ENCODE results near the gene PREX1. TPM values are rescaled to one million over a fixed set of nuclear protein-coding genes. Genes with fewer than 3 reads are reported as not detected.
"Not testable (repeated sequence)": the region's sequence is repeated elsewhere in the genome, so short reads cannot be mapped to it uniquely, and the experiment has no call there.

The PREX1 gene
- total RNA-seq, 1 experiment from 2014 or later, result not detected

GRCh38 chr20:48814633-48815032 is 13.2 kb downstream of the PREX1 start:
- Mint-ChIP-seq H3K27me3 (ENCODE audit: insufficient read depth, unreplicated experiment) (peaks cover 21% of the 10 kb centered on the region), H3K4me3 (ENCODE audit: unreplicated experiment) (no peak overlapping the region), H3K9me3 (ENCODE audit: unreplicated experiment) (no peaks in the 10 kb centered on the region), H3K4me1 (ENCODE audit: insufficient read depth, unreplicated experiment) (no peaks in the 10 kb centered on the region), H3K27ac (ENCODE audit: low read depth, unreplicated experiment) (no peak overlapping the region), H3K36me3 (ENCODE audit: insufficient read depth, unreplicated experiment) (no peaks in the 10 kb centered on the region)
- no TSS peak for BruUV-seq (replicated peaks)
- CTCF ChIA-PET, result no interaction called here
- TF ChIP-seq CTCF (IDR thresholded peaks at IDR 0.05; ENCODE audit: unreplicated experiment), result no peak
- DNase-seq (ENCODE audit: unreplicated experiment), result no peak
- POLR2A ChIA-PET, result interaction anchor here (0.7 kb wide), 1 partner anchor 1081 kb away, joined by 3 read pairs; no protein-coding TSS in a partner anchor
- intact Hi-C loops (cut with micrococcal nuclease), result no loop called here

- no peak overlapping the region for H3K4me3 Mint-ChIP-seq (ENCODE audit: unreplicated experiment)
- ChIA-PET CTCF (interaction anchor here (0.6 kb wide), 2 partner anchors 18 to 26 kb away, joined by 3 read pairs; no protein-coding TSS in a partner anchor), POLR2A (interaction anchor here (0.7 kb wide), 1 partner anchor 1082 kb away, joined by 3 read pairs; no protein-coding TSS in a partner anchor)
- no peaks in the 10 kb centered on the region for H3K36me3 Mint-ChIP-seq (ENCODE audit: insufficient read depth, unreplicated experiment)
- no peak for TF ChIP-seq CTCF (IDR thresholded peaks at IDR 0.05; ENCODE audit: unreplicated experiment)
- no TSS peak for BruUV-seq (replicated peaks)
- no peak overlapping the region for H3K27ac Mint-ChIP-seq (ENCODE audit: low read depth, unreplicated experiment)
- intact Hi-C loops (cut with micrococcal nuclease), result no loop called here
- peaks cover 16% of the 10 kb centered on the region for H3K27me3 Mint-ChIP-seq (ENCODE audit: insufficient read depth, unreplicated experiment)
- DNase-seq (ENCODE audit: unreplicated experiment), result no peak
- no peaks in the 10 kb centered on the region for H3K9me3 Mint-ChIP-seq (ENCODE audit: unreplicated experiment)
- H3K4me1 Mint-ChIP-seq (ENCODE audit: insufficient read depth, unreplicated experiment), result no peaks in the 10 kb centered on the region
Measured at GRCh38 chr20:48813930-48814546, 13.8 kb downstream of the PREX1 start.

GRCh38 chr20:48813446-48813747 is 14.4 kb downstream of the PREX1 start:
- TF ChIP-seq CTCF (IDR thresholded peaks at IDR 0.05; ENCODE audit: unreplicated experiment), result no peak
- ChIA-PET POLR2A (no interaction called here), CTCF (no interaction called here)
- intact Hi-C loops (cut with micrococcal nuclease), result no loop called here
- BruUV-seq (replicated peaks), result no TSS peak
- Mint-ChIP-seq H3K27ac (ENCODE audit: low read depth, unreplicated experiment) (no peak overlapping the region), H3K4me3 (ENCODE audit: unreplicated experiment) (no peak overlapping the region), H3K4me1 (ENCODE audit: insufficient read depth, unreplicated experiment) (no peaks in the 10 kb centered on the region), H3K9me3 (ENCODE audit: unreplicated experiment) (no peaks in the 10 kb centered on the region), H3K36me3 (ENCODE audit: insufficient read depth, unreplicated experiment) (no peaks in the 10 kb centered on the region), H3K27me3 (ENCODE audit: insufficient read depth, unreplicated experiment) (peaks cover 19% of the 10 kb centered on the region)
- no peak for DNase-seq (ENCODE audit: unreplicated experiment)

GRCh38 chr20:48812600-48813445 is 15.0 kb downstream of the PREX1 start:
- intact Hi-C loops (cut with micrococcal nuclease), result no loop called here

GRCh38 chr20:48812114-48812513 is 15.7 kb downstream of the PREX1 start:
- H3K27me3 Mint-ChIP-seq (ENCODE audit: insufficient read depth, unreplicated experiment), result peaks cover 32% of the 10 kb centered on the region
- H3K4me3 Mint-ChIP-seq (ENCODE audit: unreplicated experiment); DNase-seq (ENCODE audit: unreplicated experiment); intact Hi-C loops (cut with micrococcal nuclease); H3K36me3 Mint-ChIP-seq (ENCODE audit: insufficient read depth, unreplicated experiment); H3K9me3 Mint-ChIP-seq (ENCODE audit: unreplicated experiment); H3K4me1 Mint-ChIP-seq (ENCODE audit: insufficient read depth, unreplicated experiment); H3K27ac Mint-ChIP-seq (ENCODE audit: low read depth, unreplicated experiment); BruUV-seq (replicated peaks): not testable (repeated sequence)
- ChIA-PET POLR2A (interaction anchor here (0.6 to 0.7 kb wide), 2 partner anchors 11 to 509 kb away, joined by 3 read pairs; no protein-coding TSS in a partner anchor), CTCF (interaction anchor here (1.2 kb wide), 1 partner anchor 155 kb away, joined by 6 read pairs; no protein-coding TSS in a partner anchor)

More at GRCh38 chr20:48812600-48813445, 15.0 kb downstream of the PREX1 start:
- Mint-ChIP-seq H3K27ac (ENCODE audit: low read depth, unreplicated experiment) (no peak overlapping the region), H3K36me3 (ENCODE audit: insufficient read depth, unreplicated experiment) (no peaks in the 10 kb centered on the region), H3K4me1 (ENCODE audit: insufficient read depth, unreplicated experiment) (no peaks in the 10 kb centered on the region), H3K9me3 (ENCODE audit: unreplicated experiment) (no peaks in the 10 kb centered on the region), H3K27me3 (ENCODE audit: insufficient read depth, unreplicated experiment) (peaks cover 25% of the 10 kb centered on the region), H3K4me3 (ENCODE audit: unreplicated experiment) (no peak overlapping the region)
- ChIA-PET CTCF (interaction anchor here (1.2 kb wide), 1 partner anchor 156 kb away, joined by 6 read pairs; no protein-coding TSS in a partner anchor), POLR2A (interaction anchor here (0.6 to 0.7 kb wide), 2 partner anchors 12 to 509 kb away, joined by 3 read pairs; no protein-coding TSS in a partner anchor)
- TF ChIP-seq CTCF (IDR thresholded peaks at IDR 0.05; ENCODE audit: unreplicated experiment), result no peak
- BruUV-seq (replicated peaks), result no TSS peak
- no peak for DNase-seq (ENCODE audit: unreplicated experiment)
